Dedifferentiated amniotic fluid mesenchymal stem cell (primary cell): ENCODE data around the gene PPIP5K1.

Experiments used
- DNase-seq: peaks from one replicate; pipeline ENCODE4 v3.0.0-alpha.2; 2016; ENCODE audit errors: extremely low spot score

PPIP5K1 gene

DNA sequence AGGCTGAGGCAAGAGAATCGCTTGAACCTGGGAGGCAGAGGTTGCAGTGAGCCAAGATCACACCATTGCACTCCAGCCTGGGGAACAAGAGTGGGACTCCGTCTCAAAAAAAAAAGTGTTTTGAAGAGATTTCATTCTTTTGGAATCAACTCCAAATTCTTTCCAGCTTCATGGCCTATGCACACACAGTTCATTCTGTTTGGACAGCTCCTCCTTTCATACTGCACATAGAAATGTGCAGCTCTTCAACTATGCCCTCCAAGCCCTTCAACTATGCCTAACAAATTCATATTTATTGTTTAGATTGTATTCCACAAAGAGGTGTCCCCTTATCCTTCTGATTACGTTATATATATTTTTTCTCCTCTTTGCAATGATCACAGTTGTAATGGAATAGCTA lies 101.2 kb downstream of the PPIP5K1 start:
- no peak for DNase-seq

DNA sequence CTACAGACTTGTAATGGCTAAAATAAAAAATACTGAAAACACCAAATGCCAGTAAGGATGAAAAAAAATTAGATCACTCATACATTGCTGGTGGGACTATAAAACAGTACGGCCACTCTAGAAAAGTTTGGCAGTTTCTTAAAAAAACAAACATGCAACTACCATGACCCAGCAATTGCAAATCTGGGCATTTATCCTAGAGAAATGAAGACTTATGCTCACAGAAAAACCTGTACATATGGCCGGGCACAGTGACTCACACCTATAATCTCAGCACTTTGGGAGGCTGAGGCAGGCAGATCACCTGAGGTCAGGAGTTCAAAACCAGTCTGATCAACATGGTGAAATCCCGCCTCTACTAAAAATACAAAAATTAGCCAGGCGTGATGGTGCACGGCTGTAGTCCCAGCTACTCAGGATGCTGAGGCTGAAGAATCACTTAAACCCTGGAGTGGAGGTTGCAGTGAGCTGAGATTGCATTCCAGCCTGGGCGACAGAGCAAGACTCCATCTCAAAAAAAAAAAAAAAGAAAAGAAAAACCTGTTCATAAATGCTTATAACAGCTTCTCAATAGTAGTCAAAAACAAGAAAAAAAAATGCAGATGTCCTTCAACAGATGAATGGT lies 102.6 kb downstream of the PPIP5K1 start:
- DNase-seq: no peak

DNA sequence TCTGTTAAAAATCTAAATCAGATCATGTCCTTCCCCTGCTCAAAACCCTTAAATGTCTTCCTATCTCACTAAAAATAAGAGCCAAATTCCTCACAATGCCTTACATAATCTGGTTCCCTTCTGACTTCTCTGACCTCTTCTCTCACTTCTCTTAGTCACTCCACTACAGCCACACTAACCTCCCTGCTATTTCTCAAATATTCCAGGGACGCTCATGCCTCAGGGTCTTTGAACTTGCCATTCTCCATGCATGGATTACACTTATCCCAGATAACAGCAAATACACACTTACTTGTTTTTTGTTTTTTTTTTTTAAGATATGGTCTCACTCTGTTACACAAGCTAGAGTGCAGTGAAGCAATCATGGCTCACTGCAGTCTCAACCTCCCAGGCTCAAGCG lies 105.6 kb downstream of the PPIP5K1 start:
- no peak for DNase-seq
